OCI-LY7 (cell line): Measurements from ENCODE around the gene TENT5C.

ENCODE experiments used
- CTCF ChIP-seq: fragments of 200-600 bp; sonication (generic); conservative IDR thresholded peaks from 2 replicates; pipeline ENCODE4 v1.5.1; 2014; ENCODE audit warnings: mild to moderate bottlenecking, antibody characterized with exemption, low read length, moderate library complexity, mixed read lengths
- EZH2phosphoT487 ChIP-seq: fragments of 200-600 bp; sonication (generic); IDR thresholded peaks from 2 replicates; pipeline ENCODE4 v1.6.1; 2018; ENCODE audit warnings: low read depth, borderline replicate concordance, mild to moderate bottlenecking, mixed run types, antibody characterized with exemption, low read length, moderate library complexity, mixed read lengths

DNA sequence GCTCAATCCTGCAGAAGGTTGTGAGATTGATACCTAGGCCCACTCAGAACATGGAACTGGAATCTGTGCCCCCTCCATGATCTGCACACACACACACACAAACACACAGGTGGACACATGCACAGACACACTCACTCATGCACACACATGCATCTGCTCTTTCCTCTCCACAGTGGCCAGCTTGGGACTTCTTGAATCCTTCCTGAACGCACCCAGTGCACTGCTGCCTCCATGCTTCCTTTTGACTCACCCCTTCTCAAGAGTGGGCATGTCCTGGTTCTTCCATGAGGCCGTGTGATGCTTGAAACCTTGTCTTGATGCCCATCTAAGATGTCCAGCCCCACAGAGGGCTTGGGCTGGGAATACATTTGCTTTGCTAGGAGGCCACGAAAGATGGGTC, 25.4 kb upstream of the TENT5C start:
- TF ChIP-seq EZH2phosphoT487, result no peak
- no peak for TF ChIP-seq CTCF
